ENCODE results near the gene SLC30A3.

SLC30A3 gene

GRCh38 chr2:27256855-27257454, 5.9 kb downstream of the SLC30A3 start:
- no peak for DNase-seq

- no peak for DNase-seq
These were observed 7.2 kb downstream of the SLC30A3 start for GRCh38 chr2:27255660-27256059.

GRCh38 chr2:27255187-27255586, 7.7 kb downstream of the SLC30A3 start:
- no peak for DNase-seq

GRCh38 chr2:27251766-27252165, 11.1 kb downstream of the SLC30A3 start:
- DNase-seq, result no peak

GRCh38 chr2:27250652-27251379, 12.0 kb downstream of the SLC30A3 start:
- no peak for DNase-seq

- DNase-seq, result peak; percentile 72
These were observed 12.8 kb downstream of the SLC30A3 start for GRCh38 chr2:27249891-27250651.

GRCh38 chr2:27249159-27249890, 13.5 kb downstream of the SLC30A3 start:
- no peak for DNase-seq

GRCh38 chr2:27247893-27248292, 15.0 kb downstream of the SLC30A3 start:
- DNase-seq, result no peak

- no peak for DNase-seq
These were observed 17.2 kb downstream of the SLC30A3 start for GRCh38 chr2:27245626-27246025.

- DNase-seq, result no peak
These were observed 17.7 kb downstream of the SLC30A3 start for GRCh38 chr2:27245116-27245515.

GRCh38 chr2:27243391-27244130, 19.3 kb downstream of the SLC30A3 start:
- DNase-seq, result no peak

- DNase-seq, result no peak
These were observed 20.3 kb downstream of the SLC30A3 start for GRCh38 chr2:27242614-27242951.

- no peak for DNase-seq
These were observed 20.9 kb downstream of the SLC30A3 start for GRCh38 chr2:27241761-27242613.

GRCh38 chr2:27240406-27240805, 22.4 kb downstream of the SLC30A3 start:
- no peak for DNase-seq

- no peak for DNase-seq
These were observed 23.9 kb downstream of the SLC30A3 start for GRCh38 chr2:27238976-27239375.

GRCh38 chr2:27237341-27237945, 25.4 kb downstream of the SLC30A3 start:
- DNase-seq, result no peak

GRCh38 chr2:27236626-27237025, 26.2 kb downstream of the SLC30A3 start:
- no peak for DNase-seq

GRCh38 chr2:27236136-27236535, 26.7 kb downstream of the SLC30A3 start:
- DNase-seq, result no peak

- no peak for DNase-seq
These were observed 29.5 kb downstream of the SLC30A3 start for GRCh38 chr2:27233341-27233740.

GRCh38 chr2:27231921-27232320, 30.9 kb downstream of the SLC30A3 start:
- DNase-seq, result no peak

GRCh38 chr2:27227501-27227900, 35.3 kb downstream of the SLC30A3 start:
- DNase-seq, result no peak

Measured in stimulated activated CD4-positive, alpha-beta T cell treated with anti-CD3 and anti-CD28 coated beads, Interleukin-15, amount 100 ng/mL, for 24 hours (primary cell).